GM10266 (cell line): Measurements from ENCODE around the gene ROR2.

Experiments used
- DNase-seq: peaks from one replicate; pipeline ENCODE4 v3.0.0; 2012; ENCODE audit errors: extremely low spot score
- TF ChIP-seq, protein P1 (sequence below): IDR thresholded peaks from 2 replicates; pipeline ENCODE4 v1.5.1; 2012; ENCODE audit warnings: mild to moderate bottlenecking, low read depth; ENCODE audit not compliant: control insufficient read depth, insufficient read depth; ENCODE audit errors: missing control alignments

ROR2 gene

DNA sequence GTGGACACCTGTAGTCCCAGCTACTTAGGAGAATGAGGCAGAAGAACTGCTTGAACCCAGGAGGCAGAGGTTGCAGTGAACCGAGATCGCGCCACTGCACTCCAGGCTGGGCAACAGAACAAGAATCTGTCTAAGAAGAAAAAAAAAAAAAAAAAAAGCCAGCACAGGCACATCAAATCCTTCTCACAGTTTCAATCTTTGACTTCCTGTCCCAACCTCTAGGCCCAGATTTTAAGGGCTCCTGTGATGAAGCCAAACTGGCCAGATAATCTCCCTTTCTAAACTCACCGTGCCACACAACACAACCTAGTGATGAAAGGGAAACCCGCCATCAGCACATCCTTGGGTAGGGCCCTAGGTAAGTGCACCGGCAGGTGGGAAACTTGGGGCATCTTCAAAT, 58.1 kb downstream of the ROR2 start:
- TF ChIP-seq, protein P1, sequence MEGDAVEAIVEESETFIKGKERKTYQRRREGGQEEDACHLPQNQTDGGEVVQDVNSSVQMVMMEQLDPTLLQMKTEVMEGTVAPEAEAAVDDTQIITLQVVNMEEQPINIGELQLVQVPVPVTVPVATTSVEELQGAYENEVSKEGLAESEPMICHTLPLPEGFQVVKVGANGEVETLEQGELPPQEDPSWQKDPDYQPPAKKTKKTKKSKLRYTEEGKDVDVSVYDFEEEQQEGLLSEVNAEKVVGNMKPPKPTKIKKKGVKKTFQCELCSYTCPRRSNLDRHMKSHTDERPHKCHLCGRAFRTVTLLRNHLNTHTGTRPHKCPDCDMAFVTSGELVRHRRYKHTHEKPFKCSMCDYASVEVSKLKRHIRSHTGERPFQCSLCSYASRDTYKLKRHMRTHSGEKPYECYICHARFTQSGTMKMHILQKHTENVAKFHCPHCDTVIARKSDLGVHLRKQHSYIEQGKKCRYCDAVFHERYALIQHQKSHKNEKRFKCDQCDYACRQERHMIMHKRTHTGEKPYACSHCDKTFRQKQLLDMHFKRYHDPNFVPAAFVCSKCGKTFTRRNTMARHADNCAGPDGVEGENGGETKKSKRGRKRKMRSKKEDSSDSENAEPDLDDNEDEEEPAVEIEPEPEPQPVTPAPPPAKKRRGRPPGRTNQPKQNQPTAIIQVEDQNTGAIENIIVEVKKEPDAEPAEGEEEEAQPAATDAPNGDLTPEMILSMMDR, result no peak

DNA sequence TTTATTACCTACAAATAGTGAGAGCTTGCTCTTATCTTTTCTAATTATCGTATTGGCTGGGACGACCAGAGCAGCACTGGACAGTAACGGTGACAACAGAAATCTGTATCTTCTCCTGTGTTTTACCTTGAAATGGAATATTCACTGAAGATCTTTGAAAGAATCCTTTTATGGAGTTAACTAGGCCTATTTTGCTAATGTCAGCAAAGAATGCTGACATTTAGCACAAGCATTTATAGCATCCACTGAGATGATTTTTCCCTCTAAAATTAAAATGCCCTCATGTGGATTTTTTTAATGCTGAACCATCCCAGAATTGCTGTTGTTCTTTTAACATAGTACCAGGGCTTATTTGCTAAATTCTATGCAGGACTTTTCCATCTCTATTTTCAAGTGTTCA, 59.4 kb downstream of the ROR2 start:
- no peak for DNase-seq
- TF ChIP-seq, protein P1, result no peak

More for the DNA sequence above, 58.1 kb downstream of the ROR2 start:
- DNase-seq, result no peak

DNA sequence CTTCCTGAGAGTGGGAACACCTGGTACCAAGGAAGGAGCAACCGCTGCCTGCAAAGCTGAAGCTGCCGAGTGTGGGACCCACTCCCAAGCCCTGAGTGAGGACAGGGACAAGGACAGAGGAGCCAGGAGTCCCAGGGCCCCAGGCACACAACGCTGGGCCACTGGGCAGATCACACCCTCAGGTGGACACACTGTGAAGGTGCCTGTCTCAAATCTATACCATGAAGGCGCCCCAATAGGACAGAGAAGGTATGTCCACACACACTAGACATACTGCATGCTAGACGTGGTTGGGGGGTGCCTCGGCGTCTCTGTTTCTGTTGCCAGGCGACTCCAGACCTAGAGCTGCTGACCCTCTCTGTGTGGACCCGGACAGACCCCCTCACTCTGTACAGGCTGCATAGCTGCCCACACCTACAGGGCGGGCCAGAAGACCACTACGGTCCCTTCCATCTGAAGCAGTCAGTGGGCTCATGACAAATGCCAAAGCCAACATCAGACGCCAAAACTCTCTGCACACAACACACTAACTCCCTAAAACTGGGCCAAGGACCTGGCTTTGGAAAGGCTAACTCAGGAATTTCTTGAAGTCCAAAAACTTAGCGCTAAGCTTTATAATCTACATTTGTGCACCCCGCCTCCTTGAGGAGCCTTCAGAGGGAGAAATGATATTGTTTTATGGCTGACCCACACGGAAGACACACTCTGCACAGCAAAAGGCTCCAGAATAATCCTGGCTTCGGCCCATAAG, 60.7 kb downstream of the ROR2 start:
- TF ChIP-seq, protein P1, result no peak
- no peak for DNase-seq

DNA sequence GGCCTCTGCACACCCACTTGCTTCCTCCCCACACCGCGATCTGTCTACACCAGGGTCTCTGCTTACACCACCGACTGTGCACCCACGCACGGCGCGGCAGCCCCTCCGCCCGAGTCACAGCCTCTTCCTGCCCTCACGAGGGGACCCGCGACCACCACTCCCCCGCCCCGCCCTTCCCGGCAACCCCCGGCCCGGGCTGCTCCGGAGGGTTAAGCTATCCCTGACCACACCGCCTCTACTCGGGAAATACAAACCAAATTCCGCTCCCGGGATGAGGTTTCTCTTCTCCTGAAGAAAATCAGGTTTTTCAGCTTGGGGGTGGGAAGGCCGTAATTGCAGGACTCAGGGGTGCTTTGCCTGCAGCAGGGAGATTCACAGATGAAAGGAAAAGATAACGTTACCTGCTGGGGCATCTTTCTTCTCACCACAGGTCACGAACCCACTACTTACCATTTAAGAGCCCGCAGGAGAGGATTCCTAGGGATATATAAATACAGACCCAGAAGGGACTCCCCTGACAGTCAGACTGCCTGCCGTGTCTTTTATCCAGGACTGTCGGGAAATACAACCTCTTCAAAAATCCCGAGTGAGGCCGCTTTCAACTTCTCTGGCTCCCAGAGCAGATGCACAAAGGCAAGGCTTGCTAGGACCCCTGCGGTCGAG, 63.5 kb downstream of the ROR2 start:
- no peak for DNase-seq
- TF ChIP-seq, protein P1, result no peak

DNA sequence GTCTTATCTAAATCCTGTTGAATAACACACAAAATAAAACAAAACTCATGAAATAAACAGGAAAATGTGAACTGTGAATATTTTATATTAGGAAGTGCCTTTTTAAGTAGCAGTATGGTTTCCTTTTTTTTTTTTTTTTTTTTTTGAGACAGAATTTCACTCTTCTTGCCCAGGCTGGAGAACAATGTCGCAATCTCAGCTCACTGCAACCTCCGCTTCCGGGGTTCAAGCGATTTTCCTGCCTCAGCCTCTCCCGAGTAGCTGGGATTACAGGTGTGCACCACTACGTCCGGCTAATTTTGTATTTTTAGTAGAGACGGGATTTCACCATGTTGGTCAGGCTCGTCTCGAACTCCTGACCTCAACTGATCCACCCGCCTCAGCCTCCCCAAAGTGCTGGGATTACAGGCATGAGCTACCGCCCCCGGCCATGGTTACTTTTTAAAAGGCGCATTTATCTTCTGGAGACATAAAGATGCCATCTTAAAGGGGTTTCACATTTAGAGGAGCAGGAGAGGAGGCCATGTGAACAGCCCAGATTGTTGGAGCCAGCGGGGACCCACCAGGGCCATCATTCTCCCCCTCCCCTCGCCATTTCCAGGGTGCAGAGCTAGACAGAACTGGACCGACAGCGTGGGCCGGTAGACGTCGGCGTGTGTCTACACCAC, 64.1 kb downstream of the ROR2 start:
- DNase-seq, result no peak

DNA sequence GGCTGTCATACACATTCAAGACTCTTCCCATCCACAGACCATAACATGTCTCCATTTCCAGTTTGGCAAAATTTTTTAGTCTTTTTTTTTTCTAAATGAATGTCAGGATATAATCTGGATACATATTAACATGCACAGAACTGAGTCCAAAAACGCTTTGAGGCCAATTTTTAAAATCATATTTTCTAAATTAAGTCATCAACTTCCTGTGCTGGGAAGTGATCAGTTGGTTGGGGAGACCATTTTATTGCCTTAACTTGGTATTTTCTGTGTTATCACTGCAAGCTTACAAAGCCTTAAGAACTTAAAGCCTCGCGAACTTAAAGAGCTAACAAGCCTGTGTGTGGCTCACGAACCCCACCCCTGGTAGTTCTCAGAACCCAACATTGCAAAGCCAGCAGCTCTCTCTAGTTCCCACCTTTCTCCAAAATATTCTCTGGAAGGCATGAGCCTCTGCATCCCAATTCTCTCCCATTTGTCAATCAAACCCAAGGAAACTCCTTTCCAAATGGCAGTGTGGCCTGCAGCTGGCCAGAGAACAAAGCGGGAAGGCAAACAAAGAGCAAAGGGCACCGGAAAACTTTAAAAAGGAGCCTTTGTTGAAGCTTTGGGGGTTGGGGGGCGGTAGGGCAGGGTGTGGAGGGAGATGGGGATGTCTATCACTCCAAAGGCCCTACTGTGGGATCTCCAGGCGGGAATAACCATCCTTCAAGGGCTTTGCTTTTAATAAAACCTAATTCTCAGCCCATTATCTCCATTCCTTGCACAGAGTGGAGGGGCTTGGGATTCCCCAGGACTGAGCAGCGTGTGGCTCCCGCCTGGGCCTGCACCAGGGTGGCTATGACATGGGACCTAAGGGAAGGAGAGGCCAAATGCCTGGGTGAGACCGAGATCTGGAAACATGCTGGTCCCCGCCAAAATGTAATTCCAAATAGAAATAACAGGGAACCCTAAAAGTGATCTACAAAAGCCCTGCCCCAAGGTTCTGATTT, 65.0 kb downstream of the ROR2 start:
- DNase-seq, result no peak
- TF ChIP-seq, protein P1, result no peak

More for the DNA sequence above, 64.1 kb downstream of the ROR2 start:
- TF ChIP-seq, protein P1, result no peak
